ENCODE data around the gene PPM1F.

The PPM1F gene

GRCh38 chr22:21960200-21961126, 7.8 kb upstream of the PPM1F start:
- DNase-seq, result no peak

DNA sequence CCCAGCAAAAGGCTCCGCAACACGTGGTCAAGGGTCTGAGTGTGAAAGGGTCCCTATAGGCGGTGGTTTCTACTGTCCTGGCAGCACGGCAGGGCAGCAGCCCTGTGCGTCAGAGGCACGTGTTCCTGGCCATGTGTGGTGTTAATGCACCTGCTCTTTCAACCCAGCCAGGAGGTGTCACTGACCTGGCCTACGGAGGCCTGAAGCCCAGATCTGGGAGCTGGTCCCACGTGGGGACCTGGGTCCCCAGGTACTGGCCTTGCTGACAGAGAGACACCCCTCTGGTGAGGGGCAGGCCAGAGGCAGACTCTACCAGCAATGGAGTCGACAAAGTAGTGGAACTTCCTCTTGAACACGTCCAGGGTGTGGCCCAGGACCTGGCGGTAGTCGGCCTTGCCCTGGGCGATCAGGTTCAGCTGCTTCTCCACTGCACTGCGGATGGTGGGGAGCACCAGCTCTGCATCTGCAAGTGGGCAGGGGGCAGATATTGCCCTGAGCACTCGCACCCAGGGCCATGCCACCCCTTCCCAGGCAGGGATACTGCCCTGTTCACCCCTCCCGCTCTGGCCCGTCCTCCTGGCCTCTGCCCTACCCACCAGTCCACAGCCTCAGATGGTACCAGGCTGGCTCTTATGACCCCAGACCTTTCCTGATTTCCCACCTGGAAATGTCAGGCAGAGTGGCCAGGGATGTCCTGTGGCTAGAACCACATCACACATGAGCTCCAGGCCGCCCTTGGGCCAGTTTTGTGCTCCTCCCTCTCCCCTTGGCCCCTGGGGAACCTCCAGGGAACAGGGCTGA, 6.8 kb upstream of the PPM1F start:
- DNase-seq, result no peak

DNA sequence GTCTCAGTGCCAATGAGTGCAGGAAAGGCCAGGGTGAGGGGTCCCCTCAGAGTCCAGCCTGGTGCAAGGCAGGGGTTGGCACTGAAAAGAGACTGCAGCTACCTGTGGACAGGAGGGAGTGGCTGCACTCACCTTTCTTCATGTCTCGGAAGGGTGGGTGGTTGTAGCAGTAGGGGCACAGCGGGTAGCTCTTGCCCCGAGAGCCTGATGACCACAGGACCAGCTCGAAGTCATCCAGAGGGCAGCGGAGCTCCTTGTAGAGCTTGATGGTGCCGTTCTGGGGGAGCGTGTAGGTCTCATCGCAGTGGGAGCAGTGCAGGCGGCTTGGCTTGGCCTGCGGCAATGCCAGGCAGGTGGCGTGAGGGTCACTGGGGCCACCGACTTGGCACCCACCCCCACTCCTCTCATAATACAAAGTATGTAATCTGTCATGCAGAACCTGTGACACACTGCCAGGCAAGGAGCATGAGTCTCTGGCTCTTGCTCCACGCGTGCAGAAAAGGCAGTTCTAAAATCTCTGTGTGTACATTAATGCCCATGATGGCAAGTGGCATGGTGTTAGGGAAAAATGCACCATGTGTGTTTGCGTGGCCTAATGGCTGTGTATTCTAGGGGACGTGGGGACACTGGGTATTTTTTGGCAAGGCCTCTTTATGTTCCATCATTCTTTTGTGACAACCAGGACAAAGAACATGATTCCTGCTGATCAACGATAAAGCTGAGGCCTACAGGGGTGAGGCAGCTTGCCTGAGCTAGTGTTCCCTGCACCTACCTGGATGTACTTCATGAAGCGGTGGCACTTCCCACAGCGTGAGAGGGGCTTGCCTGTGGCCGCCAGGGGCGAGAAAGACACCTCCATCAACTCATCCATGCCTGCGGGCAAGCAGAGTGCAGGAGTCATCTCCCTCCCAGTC, 6.0 kb upstream of the PPM1F start:
- DNase-seq, result no peak

GRCh38 chr22:21951931-21952465, 650 bp downstream of the PPM1F start:
- no peak for DNase-seq

GRCh38 chr22:21951062-21951461, 1.6 kb downstream of the PPM1F start:
- DNase-seq, result no peak

GRCh38 chr22:21949948-21950347, 2.7 kb downstream of the PPM1F start:
- DNase-seq, result no peak

GRCh38 chr22:21949569-21949918, 3.1 kb downstream of the PPM1F start:
- DNase-seq, result no peak

- DNase-seq, result no peak
These were observed 3.7 kb downstream of the PPM1F start for GRCh38 chr22:21948824-21949568.

DNA sequence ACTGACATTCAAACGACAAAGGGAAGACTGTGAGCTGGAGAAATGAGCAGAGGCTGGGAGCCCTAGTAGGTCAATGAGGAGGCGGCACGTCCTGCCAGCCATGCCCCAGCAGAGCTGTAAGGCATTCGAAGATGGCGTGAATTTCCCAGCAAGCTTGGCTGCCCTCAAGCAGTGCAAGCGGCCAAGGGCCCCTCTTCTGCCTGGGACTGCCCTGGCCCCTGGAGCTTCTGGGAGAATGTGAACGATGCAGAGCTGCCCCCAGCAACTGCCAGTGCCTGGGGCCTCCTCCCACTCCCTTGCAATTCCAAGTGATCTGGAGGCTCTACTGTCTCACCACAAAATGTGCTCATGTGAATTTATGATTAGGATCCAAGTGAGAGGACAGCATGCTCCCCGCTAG, 4.3 kb downstream of the PPM1F start:
- no peak for DNase-seq

GRCh38 chr22:21947040-21948014, 5.3 kb downstream of the PPM1F start:
- no peak for DNase-seq

GRCh38 chr22:21946262-21946925, 6.3 kb downstream of the PPM1F start:
- no peak for DNase-seq

GRCh38 chr22:21945453-21946261, 7.0 kb downstream of the PPM1F start:
- DNase-seq, result no peak

DNA sequence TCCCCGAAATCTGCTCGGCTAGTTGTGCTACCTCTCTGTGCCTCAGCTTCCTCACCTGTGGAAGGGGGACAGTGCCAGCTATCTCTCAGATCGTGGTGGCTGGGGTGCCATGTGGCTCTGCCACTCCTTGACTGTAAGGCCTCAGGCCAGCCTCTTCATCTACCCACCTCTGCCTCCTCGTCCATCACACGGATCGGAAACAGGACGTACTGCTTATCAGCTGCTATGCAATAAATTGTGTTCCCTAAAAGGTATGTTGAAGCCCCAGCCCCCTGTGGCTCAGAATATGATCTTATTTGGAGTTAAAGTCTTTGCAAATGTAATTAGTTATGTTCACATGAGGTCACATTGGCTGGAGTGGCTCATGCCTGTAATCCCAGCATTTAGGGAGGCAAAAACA, 7.8 kb downstream of the PPM1F start:
- DNase-seq, result no peak

DNA sequence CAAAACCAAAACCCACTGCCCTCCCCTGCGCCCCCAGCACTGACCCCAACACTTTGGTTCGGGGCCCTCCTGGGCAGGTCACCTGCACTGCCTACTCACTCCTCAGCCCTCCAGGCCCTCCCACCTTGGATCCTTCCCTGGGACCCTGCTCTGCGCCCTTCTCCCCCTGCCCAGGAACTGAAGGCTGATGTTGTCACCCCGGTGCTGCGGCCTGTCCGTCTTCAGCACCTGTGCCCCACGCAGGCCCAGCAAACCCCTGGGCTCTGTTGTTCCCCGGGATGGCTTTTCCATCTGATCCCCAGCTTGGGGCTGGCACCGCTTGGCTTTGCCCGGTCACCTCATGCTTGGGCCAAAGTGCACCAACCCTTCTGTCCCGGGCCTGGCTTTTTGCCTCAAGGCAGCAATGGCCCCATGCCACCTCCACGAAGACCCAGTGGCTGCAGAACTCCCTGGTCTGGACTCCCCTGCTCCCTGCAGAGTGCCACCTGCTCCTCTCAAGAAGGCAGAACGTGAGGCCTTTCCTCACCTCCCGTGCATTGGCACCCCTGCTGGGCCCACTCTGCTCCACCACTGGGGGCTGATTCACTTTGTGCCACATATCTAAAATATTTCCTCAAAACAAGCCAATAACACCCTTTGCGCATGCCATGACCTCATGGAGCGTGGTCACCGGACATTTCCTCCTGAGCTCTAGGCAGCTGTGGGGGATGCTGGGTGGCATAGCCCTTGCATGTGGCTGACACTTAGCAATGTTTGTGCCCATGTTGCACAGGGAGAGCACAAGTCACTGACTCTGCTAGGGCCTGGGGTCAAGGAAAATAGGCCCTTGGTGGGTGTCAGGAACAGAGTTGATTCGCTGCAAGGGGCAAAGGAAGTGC, 8.8 kb downstream of the PPM1F start:
- no peak for DNase-seq

DNA sequence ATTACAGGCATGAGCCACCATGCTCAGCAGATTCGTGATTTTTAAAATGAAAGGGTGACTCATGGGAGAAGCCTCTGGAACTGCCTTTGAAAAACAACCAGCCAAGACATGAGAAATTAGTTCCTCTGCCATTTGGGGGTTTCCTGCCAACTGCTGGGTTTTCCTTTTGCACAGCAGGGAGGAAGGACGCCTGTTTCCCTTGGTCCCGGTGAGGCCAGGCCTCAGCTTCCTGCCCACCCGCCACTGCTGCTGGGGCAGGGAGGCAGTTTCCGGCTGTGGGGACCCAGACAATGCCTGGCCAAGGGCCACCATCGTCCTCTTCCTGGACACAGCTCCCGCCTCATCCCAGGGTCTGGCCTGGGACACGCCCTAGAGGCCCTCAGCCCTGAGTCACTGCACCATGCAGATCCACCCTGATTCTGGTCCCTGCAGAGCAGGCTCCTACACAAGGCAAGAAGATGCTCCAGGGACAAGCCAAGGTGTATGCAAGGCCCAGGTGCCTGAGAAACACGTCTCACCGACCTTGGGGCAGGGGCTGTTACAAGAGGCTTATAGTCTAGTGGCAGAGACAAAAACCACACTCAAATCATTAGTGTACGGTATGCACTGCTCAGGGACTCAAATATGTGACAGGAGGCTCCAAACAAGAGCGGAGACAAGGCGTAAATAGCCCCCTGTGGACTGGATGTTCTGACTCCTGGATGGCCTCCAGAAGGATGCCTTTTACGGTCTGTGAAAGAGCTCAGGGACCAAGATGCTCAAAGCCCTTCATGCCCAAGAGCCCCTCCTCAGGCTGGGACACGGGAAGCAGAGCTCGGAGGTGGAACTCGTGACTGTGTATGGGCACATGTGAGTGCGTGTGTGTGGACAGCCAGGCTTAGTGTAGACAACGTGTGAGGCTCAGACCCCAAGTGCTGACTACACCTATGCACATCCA, 10.0 kb downstream of the PPM1F start:
- no peak for DNase-seq

DNA sequence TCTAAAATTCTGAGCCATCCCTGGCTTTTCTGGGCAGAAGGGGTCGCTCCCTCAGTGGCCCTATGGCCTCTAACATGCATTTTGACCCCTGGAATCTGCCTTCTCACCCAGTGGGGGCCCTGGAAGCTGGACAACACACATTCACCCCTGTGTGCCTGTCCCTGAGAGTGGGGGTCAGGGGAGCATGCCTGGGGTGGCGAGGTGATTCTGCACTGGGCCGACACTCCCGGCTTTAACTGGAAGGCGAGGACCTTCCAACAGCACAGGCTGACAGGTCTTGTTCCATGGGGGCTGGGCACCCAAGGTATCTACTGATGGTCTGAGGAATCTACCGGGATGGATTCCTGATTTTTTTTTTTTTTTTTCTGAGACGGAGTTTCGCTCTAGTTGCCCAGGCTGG, 10.7 kb downstream of the PPM1F start:
- no peak for DNase-seq

- DNase-seq, result no peak
These were observed 12.1 kb downstream of the PPM1F start for GRCh38 chr22:21940521-21940920.
